ENCODE measurements around the gene NAXD.
"Not testable (repeated sequence)": the region's sequence is repeated elsewhere in the genome, so short reads cannot be mapped to it uniquely, and the experiment has no call there.

The NAXD gene

DNA sequence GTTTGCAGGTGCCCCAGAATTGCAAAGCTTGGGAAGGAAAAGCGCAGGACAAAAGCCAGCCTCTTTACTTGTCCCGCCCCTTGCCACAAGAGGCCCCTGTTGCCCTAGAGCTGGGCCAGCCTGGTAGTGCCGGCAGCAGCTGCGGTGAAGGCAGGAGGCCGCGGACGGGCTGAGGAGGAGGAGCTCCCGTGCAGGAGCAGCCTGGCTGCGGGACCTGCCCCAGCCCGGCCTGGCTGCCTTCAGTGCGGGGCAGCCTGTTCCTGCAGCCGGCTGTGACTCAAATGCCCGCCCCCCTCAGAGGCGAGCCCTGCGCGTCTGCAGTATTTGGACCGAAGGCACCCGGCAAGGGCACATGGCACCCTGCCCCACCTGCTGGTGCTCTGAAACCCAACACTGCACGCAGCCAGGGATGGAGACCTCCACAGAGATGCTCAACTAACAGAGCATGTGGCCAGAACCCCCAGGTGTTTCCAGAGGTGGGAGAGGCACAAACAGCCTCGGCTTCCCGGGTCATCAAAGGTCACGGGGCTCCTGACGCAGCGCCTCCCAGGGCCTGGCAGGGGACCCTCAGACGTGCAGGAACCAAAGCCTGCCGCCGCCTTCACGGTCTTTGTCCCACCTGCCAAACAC is 29.7 kb downstream of the NAXD start:
- ATAC-seq (peak; percentile 70), DNase-seq (peak; percentile 55)

DNA sequence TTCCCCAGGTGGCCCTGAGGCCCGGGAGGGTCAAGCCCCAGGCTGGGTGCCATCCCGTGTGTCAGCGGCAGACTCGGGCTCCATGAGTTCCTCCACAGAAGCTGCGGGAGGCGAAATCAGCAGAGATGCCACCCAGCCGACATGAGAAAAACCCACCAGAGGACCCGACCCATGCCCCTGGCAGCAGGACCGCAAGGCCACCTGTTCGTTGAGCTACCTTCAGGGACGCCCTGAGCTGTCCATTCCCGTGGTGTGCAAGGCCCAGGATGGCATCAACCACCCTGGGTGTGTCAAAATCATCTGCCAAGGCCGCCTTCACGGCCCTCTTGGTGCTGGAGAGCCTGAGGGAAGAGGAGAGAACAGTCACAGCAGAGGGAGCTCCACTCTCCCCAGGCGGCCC is 30.4 kb downstream of the NAXD start:
- ATAC-seq, result no peak
- DNase-seq, result no peak

DNA sequence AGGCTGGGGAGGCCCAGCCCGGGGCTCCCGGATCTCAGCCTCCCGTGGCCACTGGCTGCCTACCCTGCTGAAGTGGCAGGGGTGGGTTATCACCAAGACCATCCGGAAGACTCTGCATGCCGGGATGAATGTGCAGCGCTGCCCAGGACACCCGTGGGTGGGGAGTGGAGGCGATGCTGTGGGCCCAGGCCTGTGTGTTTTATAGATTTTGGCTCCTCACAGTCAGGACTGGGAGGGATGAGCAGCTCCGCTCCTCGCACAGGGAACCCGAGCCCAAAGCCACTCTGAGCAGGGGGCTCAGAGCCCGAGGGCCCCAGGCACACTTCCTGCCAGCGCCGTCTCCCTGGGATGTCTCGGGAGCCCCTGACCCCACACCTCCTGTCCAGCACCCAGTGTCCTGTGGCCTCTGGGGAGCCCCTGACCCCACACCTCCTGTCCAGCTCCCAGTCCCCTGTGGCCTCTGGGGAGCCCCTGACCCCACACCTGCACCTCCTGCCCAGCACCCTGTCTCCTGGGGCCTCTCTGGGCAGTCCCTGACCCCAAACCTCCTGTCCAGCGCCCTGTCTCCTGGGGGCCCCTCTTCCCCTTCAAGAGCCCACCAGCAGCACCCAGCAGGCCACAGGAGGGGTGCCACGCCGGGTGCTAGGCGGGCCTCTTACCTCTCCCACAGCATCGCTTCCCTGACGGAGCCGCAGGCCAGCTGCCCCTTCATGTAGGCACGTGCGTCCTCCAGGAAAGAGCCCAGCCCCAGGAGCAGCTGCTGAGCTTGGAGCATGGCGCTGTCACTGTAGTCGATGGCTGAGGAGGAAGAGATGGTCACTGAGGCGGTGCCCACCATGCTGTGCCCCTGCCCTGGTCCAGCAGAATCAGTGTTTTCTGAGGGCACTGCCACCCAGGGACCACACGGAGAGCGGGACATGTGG is 31.4 kb downstream of the NAXD start:
- DNase-seq (no peak), ATAC-seq (no peak)

DNA sequence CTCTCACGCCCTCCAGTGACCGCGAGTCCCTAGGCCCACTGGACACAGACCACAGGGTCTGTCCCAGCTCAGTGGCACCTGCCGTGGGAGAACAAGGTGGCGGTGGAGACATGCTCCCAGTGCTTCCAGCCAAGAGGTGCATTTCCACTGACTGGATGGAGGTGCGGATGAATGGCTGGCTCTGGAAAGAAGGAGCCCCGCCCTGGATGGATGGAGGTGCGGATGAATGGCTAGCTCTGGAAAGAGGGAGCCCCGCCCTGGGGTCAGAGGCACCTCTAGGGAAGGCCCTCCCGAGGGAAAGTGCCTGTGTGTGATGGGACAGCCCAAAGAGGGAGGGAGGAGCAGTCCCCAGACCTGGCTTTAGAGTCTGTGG is 32.0 kb downstream of the NAXD start:
- DNase-seq (no peak), ATAC-seq (no peak)

DNA sequence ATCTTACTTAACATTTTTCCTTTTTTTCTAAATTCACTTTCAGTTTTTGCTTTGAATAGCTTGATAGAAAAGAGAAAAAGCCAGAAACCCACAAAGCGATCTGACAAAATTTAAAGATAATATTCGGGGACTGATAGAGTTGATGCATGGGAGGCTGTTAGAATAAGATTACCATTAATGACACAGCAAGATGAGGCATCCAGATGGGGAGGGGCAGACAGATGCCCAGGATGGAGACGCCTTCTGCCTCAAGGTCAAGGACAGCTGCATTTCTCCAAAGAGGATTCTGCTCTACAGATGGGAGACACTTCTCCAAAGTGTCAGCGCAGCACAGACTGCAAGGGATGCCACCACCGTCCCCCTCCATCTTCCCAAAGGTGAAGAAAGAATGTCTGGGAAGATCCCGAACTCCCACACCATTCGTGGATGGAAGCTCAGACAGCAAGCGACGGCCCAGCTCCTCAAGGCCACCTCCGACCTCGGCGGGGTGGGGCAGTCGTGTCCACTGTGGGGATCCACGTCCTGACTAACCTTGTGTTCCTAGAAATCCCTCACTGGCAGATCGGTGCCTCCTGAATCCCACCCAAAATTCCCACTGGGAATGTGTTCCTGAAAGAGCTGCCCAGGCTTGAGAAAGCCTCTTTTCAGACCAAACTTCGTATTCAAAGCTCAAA is 32.9 kb downstream of the NAXD start:
- no peak for DNase-seq

DNA sequence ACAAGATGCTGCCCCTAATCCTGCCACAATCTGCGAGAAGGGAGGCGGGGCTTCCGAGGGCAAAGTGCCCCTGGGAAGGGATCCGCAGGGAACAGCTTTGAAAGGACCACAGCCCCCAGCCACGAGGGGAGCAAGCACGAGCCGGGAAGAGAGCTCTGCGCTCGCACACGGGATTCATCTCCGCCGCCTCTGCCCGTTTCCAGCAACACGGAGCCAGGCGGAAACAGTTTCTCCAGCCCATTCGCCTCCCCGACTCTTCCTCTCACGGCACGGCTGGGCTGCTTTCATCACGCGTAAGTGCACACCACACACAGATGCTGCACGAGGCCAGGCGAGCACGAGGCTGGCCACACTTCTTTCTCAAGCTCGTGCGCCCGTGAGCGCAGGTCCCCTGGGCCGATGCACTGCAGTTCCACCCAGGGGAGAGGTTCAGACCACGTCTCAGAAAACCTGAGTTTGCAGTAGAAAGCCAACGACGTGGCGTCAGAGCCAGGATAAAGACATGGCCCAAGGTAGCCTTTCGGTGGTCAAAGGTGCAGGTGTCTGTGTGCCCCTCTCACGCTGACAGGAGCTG is 33.6 kb downstream of the NAXD start:
- ATAC-seq (no peak), DNase-seq (no peak)

More for the DNA sequence above, 32.9 kb downstream of the NAXD start:
- ATAC-seq, result no peak

- DNase-seq, result no peak
- ATAC-seq, result no peak
Observed at GRCh38 chr13:110649551-110649950, 34.2 kb downstream of the NAXD start.

DNA sequence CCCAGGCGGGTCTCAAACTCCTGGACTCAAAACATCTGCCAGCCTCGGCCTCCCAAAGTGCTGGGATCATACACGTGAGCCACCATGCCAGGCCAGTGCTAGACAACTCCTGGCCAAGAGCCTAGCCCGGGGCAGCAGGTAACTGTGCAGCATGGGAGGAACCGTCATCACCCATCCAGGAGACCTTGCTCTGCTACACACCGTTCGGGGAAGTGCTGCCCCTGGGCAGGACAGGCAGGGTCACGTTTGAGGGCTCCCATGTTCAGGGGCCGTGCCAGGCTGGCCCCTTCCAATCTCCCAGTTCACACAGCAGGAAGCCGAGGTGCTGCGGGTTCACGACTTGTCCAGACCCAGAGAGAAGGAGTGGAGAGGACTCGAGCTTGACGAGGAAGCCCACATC is 35.1 kb downstream of the NAXD start:
- ATAC-seq, result no peak
- no peak for DNase-seq

DNA sequence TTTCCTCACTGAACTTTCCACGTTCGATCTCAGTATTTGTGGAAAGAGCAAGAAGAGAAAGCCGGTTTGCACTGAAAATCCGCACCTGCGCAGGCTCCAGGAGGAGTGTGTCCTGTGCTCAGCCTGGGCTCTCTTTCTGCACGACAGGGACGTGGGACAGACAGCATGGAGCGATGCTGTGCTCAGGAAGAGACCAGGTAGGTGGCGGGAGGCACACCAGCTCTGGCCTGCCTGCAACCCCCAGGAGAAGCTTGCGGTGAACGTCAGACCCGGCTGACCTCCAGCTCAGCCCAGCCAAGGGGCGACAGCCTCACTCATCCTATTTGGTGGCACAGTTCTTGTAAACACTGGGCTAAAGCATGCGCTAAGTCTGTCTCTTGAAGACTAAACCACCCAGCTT is 35.9 kb downstream of the NAXD start:
- no peak for DNase-seq
- ATAC-seq, result no peak

- ATAC-seq (no peak), DNase-seq (no peak)
Observed at GRCh38 chr13:110651726-110652230, 36.4 kb downstream of the NAXD start.

DNA sequence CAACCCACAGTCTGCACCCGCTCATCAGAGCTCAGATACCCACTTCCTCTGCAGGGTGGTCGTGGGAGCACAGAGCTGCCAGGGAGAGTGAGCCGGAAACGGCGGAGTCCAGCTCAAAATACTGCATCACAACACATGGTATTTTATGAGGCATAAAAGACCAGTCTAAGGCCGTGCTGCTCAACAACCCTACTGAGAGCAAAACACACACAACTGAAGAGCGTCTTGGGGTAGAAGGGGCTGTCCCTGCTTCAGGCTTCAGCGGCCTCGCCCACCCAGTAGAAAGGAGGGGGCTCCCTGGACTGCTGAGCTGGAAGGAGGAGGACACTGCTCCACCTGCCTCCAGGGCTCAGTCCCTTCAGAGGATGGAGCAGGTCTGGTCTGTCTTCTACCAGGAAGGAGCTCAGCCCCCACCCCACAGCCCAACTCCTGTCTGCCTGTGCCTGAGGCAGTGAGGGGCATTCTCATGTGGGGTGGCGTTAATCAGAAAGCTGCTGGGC is 36.9 kb downstream of the NAXD start:
- DNase-seq, result no peak
- ATAC-seq, result no peak

DNA sequence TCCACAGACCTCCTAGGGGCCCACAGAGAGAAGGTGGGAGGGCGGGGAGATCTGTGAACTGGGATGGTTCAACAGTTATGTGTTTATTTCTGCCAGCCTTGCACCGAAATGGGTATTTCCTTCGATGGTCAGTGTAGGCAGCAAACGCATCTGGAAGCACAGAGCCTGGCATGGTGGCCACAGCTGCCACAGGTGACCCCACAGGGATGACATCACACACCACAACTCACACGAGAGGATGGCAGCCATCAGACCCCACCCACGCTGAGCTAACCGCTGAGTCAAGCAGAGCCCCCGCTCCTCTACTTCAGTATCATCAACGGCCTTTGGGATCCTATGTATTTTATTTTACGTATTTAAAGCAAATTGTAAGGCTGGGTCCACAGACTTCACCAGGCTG is 37.4 kb downstream of the NAXD start:
- ATAC-seq (no peak), DNase-seq (no peak)

DNA sequence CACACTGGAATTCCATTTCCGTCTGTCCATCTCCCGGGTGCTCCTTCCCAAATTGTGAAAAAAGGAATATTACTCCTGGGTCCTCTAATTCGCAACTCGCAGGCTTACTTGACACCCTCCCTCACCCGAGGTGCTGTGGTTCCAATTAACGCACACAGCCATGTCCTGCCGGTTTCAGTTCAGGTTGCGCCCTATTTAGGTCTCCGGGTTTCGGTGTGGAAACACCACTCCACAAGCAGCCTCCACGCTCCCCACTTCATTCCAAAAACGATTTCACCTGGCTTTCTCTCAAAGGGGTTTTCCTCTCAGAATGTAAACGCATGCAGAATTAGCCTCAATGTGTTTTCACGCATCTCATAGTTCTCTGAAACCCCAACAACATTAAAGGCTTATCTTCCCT is 37.9 kb downstream of the NAXD start:
- no peak for ATAC-seq

DNA sequence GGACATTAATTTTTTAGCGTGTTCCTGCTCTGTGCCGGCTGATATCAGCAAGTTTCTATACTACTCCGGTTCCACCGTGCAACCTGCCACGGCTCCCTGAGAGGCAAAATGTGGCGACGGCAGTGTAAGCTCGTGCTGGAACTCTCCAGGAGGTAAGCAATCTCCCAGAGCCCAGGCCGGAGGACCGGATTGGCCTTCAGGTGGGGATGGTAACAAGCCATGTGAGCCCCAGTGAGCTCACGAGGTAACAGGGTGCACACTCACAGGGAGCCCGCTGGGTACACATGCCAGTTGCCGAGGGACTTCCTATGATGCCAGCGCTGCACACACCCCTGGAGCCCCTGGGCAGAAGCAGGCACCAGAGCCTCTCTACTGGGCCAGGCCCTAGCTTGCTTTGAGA is 38.5 kb downstream of the NAXD start:
- DNase-seq (no peak), ATAC-seq (no peak)

More for the DNA sequence above, 37.9 kb downstream of the NAXD start:
- no peak for DNase-seq

- ATAC-seq (no peak), DNase-seq (no peak)
Observed at GRCh38 chr13:110657196-110657595, 41.9 kb downstream of the NAXD start.

- peak; percentile 39 for ATAC-seq
- DNase-seq, result not testable (repeated sequence)
Observed at GRCh38 chr13:110658218-110658911, 43.0 kb downstream of the NAXD start.

GRCh38 chr13:110661256-110661655 is 45.9 kb downstream of the NAXD start:
- DNase-seq, result no peak
- ATAC-seq, result no peak

DNA sequence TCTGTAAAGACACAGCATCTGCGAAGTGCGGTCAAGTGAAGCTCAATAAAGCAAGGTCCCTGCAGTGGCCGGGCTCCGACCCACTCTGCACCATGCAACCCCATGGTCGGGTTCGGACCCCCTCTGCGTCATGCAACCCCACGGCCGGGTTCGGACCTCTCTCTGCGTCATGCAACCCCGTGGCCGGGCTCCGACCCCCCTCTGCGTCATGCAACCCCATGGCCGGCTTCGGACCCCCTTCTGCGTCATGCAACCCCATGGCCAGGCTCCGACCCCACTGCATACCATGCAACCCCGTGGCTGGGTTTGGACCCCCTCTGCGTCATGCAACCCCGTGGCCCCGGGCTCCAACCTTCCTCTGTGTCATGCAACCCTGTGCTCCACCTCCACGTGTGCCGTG is 46.7 kb downstream of the NAXD start:
- ATAC-seq (no peak), DNase-seq (no peak)

- ATAC-seq (no peak), DNase-seq (no peak)
Observed at GRCh38 chr13:110662777-110663443, 47.6 kb downstream of the NAXD start.

DNA sequence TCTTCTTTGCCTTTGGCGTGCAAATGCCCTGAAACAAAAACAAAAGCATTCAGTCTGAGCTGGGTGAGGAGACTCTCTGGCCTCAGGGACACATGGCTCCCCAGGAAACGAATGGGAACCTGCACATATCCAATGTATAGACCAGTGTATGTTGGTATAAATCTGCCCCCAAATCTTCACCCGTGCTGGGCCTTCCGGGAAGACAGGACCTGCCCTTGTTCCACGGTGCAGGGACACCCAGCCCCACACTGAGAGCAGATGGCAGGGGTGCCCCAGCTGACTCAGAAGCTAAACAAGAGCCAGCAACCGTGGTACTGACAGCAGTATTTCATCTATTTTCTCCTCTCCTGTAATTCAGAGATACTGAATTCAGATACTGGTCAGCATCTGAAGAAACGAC is 48.1 kb downstream of the NAXD start:
- DNase-seq (no peak), ATAC-seq (no peak)

DNA sequence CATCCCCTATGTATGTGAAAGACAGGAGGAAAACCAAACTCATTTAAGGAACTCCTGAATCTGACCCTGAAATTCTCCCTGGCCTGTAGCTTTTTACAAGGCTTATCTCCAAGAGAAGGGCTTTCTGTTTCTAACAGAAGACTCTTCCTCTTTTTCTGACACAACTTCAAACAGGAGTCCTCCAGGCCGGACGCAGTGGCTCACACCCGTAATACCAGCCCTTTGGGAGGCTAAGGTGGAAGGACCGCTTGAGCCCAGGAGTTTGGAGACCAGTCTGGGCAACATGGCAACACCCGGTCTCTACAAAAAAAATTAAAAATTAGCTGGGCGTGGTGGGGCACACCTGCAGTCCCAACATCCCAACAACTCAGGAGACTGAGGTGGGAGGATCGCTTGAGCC is 48.7 kb downstream of the NAXD start:
- DNase-seq (no peak), ATAC-seq (no peak)

All from stimulated activated naive CD8-positive, alpha-beta T cell treated with anti-CD3 and anti-CD28 coated beads, Interleukin-15, Interleukin-2, amounts not matched to agents 100 U/mL and 50 U/mL, for 24 hours (primary cell).